Forelimb muscle (tissue), 1 donor: ENCODE data around the gene PGBD5. TPM values are rescaled to one million over a fixed set of nuclear protein-coding genes. Genes with fewer than 3 reads are reported as not detected.

ENCODE experiments used
- DNase-seq: peaks from one replicate; pipeline ENCODE4 v3.0.0-alpha.2; 2013; ENCODE audit warnings: low read depth
- polyA plus RNA-seq: library from polyadenylated mRNA; unstranded; fragments of 120-200 nt; gene quantifications from one replicate; pipeline ENCODE4 v1.2.1, GENCODE V29; 2013; ENCODE audit not compliant: insufficient read length

Gene PGBD5
- polyA plus RNA-seq, 1 donor = 13.5 TPM

DNA sequence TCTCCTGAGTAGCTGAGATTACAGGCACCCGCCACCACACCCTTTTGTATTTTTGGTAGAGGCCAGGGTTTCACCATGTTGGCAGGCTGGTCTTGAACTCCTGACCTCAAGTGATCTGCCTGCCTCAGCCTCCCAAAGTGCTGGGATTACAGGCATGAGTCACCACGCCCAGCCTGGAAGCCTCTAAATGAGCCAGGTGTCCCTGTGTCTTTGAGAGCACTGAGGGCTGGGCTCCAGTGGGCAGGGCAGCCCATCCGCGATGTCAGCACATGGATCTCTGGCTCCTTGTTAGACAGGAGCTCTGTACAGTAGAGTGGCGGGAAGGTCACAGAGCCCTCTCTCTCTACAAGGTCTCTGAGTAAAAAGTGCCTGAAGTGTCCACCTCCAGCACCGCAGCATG is 124.3 kb downstream of the PGBD5 start:
- DNase-seq = no peak

DNA sequence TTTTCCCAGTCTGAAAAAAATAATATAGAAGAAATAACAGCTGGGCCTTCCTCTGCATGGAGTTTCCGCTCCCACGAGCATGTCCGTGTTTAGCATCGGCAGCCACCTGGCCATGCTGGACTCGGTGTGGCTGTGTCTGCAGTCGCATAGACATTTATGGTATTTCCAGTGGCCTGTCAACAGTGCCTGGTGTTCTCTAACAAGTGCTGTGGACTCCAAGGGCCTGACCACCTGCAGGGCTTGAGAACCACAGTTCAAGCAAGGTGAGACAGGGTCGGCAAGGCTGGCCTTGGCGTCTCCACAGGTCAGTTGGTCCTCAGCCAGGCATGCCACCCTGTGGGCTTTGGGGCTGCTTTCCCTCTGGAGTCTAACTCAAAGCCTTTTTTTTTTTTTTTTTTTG is 124.8 kb downstream of the PGBD5 start:
- no peak for DNase-seq

DNA sequence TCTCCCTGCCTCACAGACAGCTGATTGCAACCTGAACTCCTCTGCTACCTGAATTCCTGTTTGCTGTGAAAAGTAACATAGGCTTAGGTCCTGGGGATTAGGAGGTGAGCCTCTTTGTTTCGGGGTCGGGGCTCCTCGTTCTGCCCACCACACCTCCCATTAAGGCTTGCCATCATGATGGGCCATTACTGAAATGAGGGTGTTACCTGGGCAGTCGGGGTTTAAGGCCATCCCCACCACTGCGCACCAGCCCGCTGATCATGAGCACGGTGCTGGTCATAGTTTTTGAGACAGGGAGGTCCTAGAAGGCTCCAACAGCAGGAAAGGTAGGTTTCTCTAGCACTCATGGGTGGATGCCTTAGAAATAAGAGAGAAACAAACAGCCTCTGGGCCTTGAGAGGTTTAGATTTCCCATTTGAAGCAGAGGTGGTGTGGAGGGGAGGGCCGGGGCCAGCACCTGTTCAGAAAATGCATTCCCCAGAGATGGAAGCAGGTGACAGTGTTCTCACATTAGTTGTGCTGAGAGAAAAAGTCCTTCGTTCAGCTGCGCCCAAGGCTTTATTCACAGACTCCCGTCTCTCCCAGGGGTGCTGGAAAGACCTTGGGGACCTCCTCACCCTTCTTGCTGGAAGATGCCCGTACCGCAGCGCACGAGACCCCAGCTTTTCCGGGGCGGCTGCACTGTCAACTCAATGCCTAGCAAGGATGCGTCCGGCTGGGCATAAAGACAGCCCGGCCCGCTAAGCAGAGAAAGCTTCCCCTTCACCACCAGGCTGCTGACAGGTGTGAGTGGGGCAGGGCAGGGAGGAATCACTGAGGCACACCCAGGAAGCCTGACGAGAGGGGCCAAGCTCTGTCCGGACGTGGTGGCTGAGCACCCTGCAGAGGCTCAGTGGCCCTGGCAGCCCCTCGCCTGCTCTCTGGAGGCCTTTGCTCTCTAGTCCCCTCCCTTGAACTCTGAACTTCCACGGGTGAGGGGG is 125.5 kb downstream of the PGBD5 start:
- DNase-seq = no peak

DNA sequence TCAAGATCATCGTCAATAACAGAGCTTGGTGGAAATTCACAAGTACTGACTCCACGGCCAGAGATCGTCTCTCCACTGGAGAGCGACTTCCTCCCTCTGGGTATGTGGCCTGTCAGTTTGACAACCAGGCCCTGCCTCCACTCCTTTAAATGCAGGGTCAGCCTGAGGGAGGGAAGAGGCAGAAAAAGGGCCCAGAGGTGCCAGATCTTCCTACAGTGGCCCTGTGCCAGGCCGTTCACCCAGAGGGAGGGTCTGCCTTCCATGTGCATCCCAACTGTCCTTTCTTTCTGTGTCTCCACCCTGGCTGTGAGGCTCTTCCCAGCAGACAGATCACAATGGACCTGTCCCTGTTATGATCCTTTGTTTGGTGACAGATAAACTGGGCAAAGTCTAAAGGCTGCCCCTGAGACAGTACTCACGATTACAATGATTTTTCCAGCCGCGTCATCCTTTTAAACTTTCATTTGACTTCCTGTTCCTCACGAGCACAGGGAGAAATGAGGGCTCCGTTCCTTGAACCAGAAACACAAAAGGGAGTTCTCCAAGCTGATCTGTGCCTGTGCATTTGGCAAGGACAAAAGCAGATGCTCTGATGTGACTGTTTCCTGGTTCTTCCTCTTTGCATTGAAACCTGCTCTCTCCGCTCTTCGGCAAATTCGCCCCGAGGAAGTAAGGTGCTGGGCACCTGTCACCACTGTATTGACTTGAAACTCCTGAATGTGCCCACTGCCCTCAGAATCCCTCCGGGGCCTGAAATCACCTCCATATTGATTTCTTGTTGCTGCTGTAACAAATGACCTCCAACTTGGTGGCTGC is 126.7 kb downstream of the PGBD5 start:
- DNase-seq = no peak

DNA sequence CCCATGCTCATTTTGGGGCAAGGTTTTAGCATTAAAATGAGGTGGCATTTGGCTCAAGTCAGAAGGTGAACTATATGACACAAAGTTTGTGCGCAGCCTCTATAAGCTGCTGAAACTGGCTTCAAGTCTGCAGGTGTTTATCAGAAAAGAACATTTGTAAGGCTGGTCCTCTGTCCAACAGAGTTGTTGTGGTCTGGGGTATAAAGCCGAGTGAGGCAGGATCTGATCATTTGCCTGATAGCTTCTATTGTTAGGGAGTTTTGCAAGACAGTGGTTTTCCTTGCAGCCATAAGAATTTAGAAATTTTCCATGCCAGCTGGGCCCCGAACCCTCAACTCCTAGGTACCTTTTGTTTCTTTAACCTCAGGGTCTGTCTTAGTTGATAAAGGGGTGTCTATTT is 130.8 kb downstream of the PGBD5 start:
- no peak for DNase-seq

DNA sequence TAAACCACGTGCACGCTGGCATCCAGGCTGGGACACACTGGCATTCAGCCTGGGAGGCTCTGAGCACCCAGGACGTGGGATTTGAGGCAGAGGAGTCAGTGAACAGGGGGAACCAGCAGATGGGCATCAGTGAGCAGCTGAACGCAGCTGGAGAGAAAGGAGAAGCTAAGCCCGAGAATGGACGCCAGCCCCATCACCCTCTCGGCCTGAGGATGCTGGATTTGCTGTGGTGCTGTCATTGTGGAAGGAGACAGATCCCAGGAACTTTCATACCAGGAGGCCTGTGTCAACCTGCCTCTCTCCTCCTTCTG is 132.8 kb downstream of the PGBD5 start:
- DNase-seq = no peak

DNA sequence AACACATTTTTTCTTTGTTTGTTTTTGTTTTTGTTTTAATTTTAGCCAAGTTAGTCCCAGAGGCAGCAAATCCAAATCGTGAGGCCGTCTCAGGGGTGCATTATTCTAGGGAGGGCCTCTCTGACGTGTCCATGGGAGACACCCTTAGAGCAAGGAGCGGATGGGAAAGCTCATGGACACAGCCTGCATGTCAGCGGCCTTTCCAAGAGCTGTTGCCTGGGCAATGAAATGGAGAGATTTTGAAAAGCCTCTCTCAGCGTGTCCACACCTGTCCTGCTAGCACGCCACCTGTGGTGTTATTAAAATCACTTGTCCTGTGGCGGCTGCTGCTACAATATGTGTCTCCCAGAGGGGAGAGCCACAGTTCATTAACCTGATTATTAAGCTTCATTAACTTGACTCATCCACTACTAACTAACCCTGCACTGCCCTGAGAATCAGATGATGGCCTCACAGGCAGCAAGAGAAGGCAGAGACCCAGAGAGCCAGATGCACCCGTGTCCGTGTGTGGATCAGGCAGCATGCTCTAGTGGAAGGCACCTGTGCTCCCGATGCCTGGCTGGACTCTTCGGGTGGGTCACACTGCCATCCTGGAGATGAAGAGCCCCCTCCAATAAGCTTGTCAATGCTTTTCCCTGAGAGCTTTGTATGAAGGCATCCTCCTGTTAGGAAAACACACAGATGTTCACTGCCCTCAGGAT is 133.3 kb downstream of the PGBD5 start:
- DNase-seq = no peak

DNA sequence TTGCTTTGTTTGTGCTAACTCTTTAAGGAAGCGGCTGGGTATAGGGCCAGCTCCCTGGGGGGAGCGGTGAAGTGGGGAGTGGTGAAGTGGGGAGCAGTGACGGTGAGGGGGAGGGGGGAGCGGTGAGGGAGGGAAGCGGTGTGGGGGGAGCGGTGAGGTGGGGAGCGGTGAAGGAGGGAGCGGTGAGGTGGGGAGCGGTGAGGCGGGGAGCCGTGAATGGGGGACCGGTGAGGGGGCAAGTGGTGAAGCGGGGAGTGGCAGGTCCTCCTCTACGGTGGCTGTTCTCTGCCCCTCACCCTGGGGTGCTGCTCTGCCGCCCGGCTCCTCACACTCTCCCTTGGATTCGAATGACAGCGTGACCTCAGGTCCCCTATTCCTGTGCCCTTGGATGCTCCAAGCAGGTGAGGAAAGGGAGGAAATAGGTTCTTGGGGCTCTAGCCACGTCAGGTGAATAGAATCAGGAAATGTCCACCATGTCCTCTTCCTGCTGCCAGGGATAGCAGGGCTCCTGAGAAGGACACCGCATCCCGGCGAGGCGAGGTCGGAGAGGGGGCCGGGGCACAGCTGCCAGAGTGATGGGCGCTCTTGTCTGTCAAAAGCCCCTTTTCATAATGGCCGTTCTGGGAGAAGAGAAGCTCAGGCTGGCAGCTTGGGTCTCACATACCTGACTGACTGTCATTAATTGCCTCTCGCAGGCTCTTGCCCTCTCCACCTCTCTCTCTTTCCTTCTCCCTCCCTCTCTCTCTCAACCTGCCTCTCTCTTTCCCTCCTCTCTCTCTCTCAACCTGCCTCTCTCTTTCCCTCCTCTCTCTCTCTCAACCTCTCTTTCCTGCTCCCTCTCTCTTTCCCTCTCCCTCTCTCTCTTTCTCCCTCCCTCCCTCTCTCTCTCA is 134.2 kb downstream of the PGBD5 start:
- DNase-seq = no peak

DNA sequence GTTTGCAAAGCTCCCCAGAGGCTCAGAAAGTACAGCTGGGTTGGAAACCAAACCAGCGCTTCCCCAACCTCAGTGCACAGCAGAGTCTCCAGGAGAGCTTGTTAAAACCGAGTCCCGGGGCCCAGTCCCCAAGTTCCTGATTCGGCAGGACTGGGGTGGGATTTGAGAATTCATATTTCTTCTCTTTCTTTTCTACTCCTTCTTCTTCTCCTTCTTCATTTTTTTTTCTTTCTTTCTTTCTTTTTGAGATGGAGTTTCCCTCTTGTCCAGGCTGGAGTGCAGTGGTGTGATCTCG is 136.8 kb downstream of the PGBD5 start:
- DNase-seq = no peak

DNA sequence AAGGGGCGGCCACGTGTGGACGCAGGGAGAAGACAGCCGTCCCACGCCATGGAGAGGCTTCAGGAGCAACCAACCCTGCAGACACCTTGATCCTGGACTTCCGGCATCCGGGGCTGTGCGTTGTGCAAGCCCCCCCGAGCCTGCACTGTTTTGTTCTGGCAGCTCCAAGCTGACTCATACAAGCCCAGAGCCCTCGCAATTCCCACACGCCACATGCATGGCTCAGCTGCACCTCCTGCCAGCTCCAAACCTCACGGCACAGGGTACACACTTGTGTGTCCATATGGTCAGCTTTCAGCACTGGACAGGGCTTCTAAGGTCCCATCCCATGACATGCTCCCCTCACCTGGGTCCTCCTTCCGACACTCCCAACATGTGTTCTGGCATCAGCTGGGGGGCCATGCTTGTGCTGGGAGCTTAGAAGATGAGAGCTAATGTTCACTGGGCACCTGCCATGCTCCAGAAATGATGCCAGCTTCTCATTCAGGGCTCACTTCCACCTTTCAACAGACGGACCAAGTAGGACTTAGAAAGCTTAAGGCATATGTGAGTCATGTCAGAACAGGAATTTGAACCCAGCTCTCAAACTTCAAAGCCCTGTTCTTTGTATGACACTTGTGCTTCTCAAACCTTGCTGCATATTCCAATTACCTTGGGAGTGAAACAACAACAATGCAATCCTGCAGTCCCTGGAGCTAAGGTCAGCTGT is 137.3 kb downstream of the PGBD5 start:
- no peak for DNase-seq

DNA sequence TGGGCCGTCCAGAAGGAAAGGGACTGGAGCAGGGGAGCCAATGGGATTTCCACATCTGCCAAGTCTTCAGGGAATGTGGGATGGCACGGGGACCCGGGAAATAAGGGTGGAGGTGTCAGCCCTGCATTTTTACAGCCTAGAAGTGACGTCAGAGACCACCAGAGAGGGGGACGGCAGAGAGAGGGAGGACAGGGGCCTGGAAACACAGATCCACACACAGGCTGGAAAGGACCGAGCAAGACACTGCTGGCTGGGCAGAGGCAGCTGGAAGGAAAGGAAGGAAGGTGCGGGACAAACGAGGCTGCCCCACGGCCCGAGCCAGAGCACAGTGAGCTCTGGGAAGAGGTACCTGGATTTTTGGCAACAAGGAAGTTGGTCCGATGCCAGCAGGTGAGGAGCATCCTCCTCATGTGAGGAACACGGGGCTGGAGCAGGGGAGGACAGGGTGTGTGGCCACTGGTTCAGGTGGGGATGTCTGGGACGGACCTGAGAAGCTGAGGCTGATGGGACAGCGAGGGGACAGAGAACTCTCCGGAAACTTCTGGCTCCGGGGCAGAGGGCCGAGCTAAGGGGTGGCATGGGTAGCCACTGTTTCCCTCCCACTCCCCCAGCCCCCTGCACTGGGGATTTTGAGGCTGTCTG is 138.3 kb downstream of the PGBD5 start:
- DNase-seq = no peak

DNA sequence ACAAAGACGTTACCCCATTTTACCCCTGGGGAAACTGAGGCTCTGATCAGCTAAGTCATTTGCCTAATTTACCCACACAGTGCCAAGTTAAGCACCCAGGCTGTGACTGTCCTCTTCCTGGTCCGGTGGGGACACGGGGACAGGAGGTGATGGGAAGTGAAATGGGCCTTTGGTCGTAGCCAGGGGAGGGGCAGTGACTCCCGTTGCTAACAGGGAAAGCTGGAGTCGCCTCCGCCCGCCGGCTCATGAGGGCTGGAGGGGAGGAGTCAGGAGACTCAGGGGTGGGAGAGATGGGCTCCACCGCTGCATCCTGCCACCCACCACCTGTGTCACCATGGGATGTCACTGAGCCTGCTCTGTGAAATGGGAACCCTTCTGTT is 139.3 kb downstream of the PGBD5 start:
- no peak for DNase-seq

DNA sequence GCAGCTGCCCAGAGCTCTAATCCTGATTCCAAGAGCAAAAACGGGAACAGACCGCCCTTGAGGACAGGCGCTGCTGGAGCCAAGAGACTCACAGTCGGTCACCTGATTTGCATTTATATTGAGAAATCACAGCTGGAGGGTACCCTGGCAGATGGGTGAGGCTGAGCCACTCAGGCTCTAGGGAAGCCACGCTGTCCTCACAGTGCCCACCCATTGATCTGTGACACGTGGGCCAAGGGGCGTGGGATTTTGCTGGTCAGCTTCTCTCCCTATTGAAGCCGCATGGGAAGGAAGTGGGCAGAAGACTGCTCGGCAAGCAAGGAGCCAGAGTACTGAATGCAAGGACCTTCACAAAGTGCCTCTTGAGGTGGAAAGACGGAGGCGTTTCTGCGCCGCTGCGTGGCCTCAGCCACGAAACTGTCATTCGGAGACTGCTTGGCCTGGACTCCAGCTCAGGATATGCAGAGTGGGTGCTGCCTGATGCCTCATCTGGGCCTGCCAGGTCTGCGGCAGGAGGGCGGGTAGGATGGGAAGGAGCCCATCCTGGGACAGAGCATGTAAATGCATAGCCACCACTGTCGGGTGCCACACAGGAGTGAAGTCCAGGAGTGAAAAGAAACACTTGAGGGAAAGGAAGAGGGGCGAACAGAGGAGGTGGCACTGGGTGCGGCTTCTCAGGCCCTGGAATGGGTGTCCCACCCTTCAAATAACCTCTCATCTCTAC is 139.8 kb downstream of the PGBD5 start:
- no peak for DNase-seq

DNA sequence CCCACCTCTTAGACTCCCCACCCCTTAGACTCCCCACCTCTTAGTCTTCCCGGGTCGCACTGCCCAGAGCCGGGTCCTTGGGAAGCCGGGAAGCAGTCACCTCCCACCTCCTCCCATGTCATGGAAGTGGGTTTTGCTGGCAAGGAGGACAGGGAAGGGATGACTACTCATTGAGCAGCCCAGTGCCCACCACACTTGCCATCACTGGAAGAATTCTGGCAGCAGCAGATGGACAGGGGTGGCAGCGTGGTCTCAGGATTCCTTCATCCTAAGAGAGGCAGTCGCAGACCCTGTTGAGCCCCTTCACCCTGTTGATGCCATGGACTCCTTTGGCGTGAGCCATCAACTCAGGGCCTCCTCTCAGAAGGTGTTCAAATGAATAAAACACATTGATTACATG is 140.8 kb downstream of the PGBD5 start:
- no peak for DNase-seq

DNA sequence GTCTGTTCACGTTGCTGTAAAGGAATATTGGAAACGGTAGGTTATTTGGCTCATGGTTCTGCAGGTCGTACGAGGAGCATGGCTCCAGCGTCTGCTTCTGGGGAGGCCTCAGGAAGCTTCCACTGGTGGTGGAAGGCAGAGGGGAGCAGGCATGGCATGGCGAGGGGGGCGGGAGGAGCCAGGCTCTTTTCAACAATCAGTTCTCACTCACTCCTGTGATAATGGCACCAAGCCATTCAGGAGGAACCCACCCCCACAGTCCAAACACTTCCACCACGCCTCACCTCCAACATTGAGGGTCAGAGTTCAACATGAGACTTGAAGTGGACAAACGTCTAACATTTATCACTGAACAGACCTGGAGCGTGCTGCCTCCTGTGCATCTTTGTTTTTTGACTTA is 141.2 kb downstream of the PGBD5 start:
- no peak for DNase-seq

DNA sequence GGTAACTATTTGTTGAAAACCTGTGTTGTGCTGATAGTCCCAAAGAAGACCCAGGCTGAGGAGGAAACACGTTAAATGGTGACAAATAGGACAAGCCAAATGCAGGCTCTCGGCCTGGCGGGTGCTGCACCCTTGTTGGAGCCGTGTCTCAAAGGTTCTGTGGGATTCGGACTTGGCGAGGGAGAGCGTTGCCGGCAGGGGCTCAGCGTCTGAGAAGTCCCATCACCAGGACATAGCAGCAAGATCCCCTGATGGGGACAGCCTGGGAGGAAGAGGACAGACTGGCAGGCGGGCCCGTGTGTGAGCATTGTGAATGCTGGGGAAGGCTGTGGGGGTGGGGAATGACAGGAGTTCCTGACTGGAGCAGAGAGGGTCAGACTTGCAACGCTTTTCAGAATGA is 142.5 kb downstream of the PGBD5 start:
- no peak for DNase-seq

DNA sequence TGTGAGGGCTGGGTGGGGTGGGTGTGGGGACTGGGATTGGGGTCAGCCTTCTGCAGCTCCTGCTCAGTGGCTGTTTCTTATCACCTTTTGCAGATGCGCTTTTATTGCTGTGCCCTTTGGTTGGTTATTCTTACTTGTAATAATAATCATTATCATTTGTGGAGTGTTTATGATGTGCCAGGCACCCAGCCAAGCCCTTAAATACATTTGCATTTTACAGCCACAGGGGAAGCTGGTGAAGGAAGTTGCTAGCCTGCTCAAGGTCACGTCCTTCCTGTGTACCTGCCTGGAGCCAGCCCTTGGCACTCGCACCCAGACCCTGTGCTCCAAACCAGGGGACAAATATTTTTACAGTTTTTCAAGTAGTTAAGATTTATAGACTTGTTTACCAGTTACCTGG is 144.0 kb downstream of the PGBD5 start:
- DNase-seq = no peak

DNA sequence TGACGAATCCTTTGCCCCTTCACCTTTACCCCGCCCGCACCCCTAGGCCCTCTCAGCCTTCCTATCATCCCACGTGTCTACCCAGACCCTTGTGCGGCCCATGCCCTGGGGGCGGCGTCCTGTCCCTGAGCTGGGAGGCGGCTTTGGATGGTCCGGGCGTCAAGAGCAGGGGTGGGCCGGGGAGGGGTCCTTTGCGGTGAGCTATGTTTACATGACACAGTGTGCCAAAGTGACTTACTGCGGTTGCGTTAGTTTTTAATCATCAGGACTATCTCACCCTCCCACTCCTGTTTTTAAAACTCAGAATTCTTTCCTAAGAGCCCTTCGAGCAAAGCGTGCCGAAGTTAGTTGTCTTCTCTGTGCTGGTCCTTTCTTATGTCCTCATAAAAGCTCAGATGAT is 144.6 kb downstream of the PGBD5 start:
- no peak for DNase-seq

DNA sequence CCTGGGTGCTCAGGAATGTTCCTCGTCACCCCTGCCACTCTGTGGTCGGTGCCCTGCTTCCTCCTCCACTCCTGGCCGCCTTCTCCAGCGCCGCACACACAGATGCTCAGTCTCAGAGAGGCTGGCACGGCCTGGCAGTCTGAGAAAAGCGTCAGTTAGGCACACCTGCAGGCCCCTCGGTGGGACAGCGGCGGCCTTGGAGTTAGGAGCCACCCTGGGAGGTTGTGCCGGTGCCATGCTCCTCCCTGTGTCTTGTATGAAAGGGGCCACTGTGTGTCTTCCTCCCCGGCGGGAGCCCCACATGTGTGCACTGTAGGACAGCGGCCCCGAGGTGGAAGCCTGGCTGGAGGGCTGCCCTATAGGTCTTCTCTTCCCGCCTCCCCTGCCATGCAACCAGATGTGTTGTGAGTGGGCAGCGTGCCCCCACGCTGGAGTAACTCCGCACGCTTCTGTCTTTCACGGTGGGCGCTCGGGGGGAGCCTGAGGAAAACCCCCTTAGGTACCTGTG is 145.2 kb downstream of the PGBD5 start:
- DNase-seq = no peak
